KMS-11 (cell line): ENCODE data around the gene BPIFB6.

Experiments used
- H2AFZ ChIP-seq: fragments of 200-600 bp; sonication (generic); 2 replicates; pipeline ENCODE4 v1.6.1; 2016; ENCODE audit warnings: antibody characterized with exemption, mixed run types, low read depth
- H3K27ac ChIP-seq: fragments of 200-600 bp; sonication (generic); 2 replicates; pipeline ENCODE4 v1.6.1; 2016; ENCODE audit warnings: mild to moderate bottlenecking, mixed run types
- H3K27me3 ChIP-seq: fragments of 200-600 bp; sonication (generic); 2 replicates; pipeline ENCODE4 v1.6.1; 2017; ENCODE audit warnings: mild to moderate bottlenecking, low read depth, mixed run types, moderate library complexity; ENCODE audit not compliant: insufficient read depth
- H3K36me3 ChIP-seq: fragments of 200-600 bp; sonication (generic); 2 replicates; pipeline ENCODE4 v1.6.1; 2017; ENCODE audit warnings: mild to moderate bottlenecking, mixed run types; ENCODE audit not compliant: insufficient read depth
- H3K4me1 ChIP-seq: fragments of 200-600 bp; sonication (generic); 2 replicates; pipeline ENCODE4 v1.6.1; 2016; ENCODE audit warnings: mild to moderate bottlenecking, low read depth, mixed run types; ENCODE audit not compliant: poor library complexity, severe bottlenecking
- H3K4me2 ChIP-seq: fragments of 200-600 bp; sonication (generic); 2 replicates; pipeline ENCODE4 v1.7.0; 2016; ENCODE audit warnings: mild to moderate bottlenecking, mixed run types
- H3K4me3 ChIP-seq: fragments of 200-600 bp; sonication (generic); IDR thresholded peaks from 2 replicates; pipeline ENCODE4 v1.6.1; 2017; ENCODE audit warnings: low read depth, low read length, mixed read lengths; ENCODE audit not compliant: insufficient read depth
- H3K79me2 ChIP-seq: fragments of 200-600 bp; sonication (generic); 2 replicates; pipeline ENCODE4 v1.6.1; 2016; ENCODE audit warnings: low read depth, mixed run types; ENCODE audit not compliant: insufficient read depth
- H3K9ac ChIP-seq: fragments of 200-600 bp; sonication (generic); 2 replicates; pipeline ENCODE4 v1.6.1; 2016; ENCODE audit warnings: mild to moderate bottlenecking, mixed run types
- H4K20me1 ChIP-seq: fragments of 200-600 bp; sonication (generic); 2 replicates; pipeline ENCODE4 v1.6.1; 2016; ENCODE audit warnings: mild to moderate bottlenecking, mixed run types; ENCODE audit not compliant: insufficient read depth
- CTCF ChIP-seq: fragments of 200-600 bp; sonication (generic); conservative IDR thresholded peaks from 2 replicates; pipeline ENCODE4 v1.6.1; 2017; ENCODE audit warnings: low read depth, mild to moderate bottlenecking, antibody characterized with exemption, low read length, moderate library complexity, mixed read lengths

Gene BPIFB6

GRCh38 chr20:33070111-33071053, 38.9 kb downstream of the BPIFB6 start:
- Histone ChIP-seq H3K27ac (no peak overlapping the region), H3K4me3 (no peak overlapping the region), H3K36me3 (no peaks in the 10 kb centered on the region), H3K4me1 (no peaks in the 10 kb centered on the region), H2AFZ (no peak overlapping the region), H3K9ac (no peak overlapping the region), H3K4me2 (no peak overlapping the region), H3K79me2 (no peaks in the 10 kb centered on the region), H4K20me1 (no peaks in the 10 kb centered on the region), H3K27me3 (peaks cover 20% of the 10 kb centered on the region)
- no peak for TF ChIP-seq CTCF

- no peak for TF ChIP-seq CTCF
- no peak overlapping the region for H2AFZ ChIP-seq
Observed at GRCh38 chr20:33071198-33071597, 39.8 kb downstream of the BPIFB6 start.

GRCh38 chr20:33072362-33072761, 40.9 kb downstream of the BPIFB6 start:
- no peak for TF ChIP-seq CTCF
- H3K4me3 ChIP-seq, result no peak overlapping the region
- peaks cover 26% of the 10 kb centered on the region for H3K27me3 ChIP-seq

More at GRCh38 chr20:33071198-33071597, 39.8 kb downstream of the BPIFB6 start:
- no peak overlapping the region for H3K4me2 ChIP-seq
- no peak overlapping the region for H3K9ac ChIP-seq
- no peaks in the 10 kb centered on the region for H3K4me1 ChIP-seq
- no peak overlapping the region for H3K27ac ChIP-seq
- H4K20me1 ChIP-seq, result no peaks in the 10 kb centered on the region
- H3K36me3 ChIP-seq, result no peaks in the 10 kb centered on the region
- H3K4me3 ChIP-seq, result no peak overlapping the region
- peaks cover 26% of the 10 kb centered on the region for H3K27me3 ChIP-seq
- no peaks in the 10 kb centered on the region for H3K79me2 ChIP-seq

GRCh38 chr20:33072813-33073212, 41.4 kb downstream of the BPIFB6 start:
- Histone ChIP-seq H4K20me1 (no peaks in the 10 kb centered on the region), H3K9ac (no peak overlapping the region), H3K36me3 (no peaks in the 10 kb centered on the region), H3K27me3 (peaks cover 26% of the 10 kb centered on the region), H3K4me3 (no peak overlapping the region), H3K4me1 (no peaks in the 10 kb centered on the region), H3K4me2 (no peak overlapping the region), H3K27ac (no peak overlapping the region), H2AFZ (no peak overlapping the region), H3K79me2 (no peaks in the 10 kb centered on the region)
- no peak for TF ChIP-seq CTCF

More at GRCh38 chr20:33072362-33072761, 40.9 kb downstream of the BPIFB6 start:
- Histone ChIP-seq H3K27ac (no peak overlapping the region), H3K79me2 (no peaks in the 10 kb centered on the region), H3K4me1 (no peaks in the 10 kb centered on the region), H2AFZ (no peak overlapping the region), H3K4me2 (no peak overlapping the region), H3K36me3 (no peaks in the 10 kb centered on the region), H3K9ac (no peak overlapping the region), H4K20me1 (no peaks in the 10 kb centered on the region)
